Pulmonary artery endothelial cell (primary cell): Measurements from ENCODE around the gene KIF15. TPM values are rescaled to one million over a fixed set of nuclear protein-coding genes. Genes with fewer than 3 reads are reported as not detected.

Experiments used
- DNase-seq: peaks from one replicate; pipeline ENCODE4 v3.0.0-alpha.2; 2011; ENCODE audit warnings: low read depth, low spot score
- total RNA-seq: library from RNA; depleted of rRNA; stranded (reverse); fragments of >200 nt; gene quantifications from 2 replicates; pipeline ENCODE4 v1.2.3, GENCODE V29; 2014

Gene KIF15
- total RNA-seq, 1 donor from 2014 or later: 11.5 TPM

DNA sequence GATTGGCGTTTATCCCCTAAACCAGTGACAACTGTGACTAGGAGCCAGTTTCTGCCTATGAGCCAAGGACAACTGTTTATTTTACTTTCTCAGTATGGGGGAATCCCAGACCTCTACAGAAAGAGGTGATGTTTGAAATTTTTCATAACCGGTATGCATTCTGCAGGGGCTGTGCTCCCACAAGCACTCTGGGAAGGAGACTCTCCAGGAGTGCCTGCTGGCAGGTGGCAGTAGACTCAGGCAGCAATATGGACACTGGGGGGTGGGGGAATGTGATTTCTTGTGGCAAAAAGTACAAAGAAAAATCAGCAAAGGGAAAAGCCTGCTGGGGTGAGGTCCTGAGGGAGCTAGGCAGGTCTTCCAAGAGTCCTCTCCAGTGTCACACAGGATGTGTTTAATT, 118.7 kb downstream of the KIF15 start:
- DNase-seq: no peak

DNA sequence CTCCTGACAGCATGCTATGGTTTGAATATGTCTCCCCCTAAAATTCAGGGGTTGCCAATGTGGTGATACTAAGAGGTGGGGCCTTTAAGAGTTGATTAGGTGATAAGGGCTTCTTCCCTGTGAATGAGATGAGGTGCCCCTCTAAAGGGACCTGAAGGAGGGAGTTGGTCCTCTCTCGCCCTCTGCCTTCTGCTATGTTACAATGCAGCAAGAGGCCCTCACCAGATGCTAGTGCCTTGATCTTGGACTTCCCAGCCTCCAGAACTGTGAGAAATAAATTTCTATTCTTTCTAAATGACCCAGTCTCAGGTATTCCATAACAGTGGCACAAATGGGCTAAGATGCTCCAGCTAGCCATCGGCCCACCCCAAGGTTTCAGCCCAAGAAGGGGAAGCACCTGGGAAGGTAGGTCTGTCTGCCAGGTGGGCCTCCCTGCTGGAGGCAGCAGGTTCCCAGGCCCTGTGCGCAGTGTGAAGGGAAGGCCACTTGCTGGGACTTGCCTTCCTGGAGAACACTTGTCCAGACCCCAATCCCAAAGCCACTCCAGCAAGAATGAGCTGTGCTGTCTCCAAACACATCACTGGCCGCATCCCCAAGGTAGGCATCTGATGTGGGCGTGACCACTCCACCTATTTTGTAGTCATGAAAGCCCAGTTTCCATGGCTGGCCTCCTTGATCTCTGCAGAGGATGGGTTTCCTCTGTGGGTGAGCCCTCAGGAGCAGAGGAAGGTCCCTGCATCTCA, 121.8 kb downstream of the KIF15 start:
- DNase-seq: no peak

DNA sequence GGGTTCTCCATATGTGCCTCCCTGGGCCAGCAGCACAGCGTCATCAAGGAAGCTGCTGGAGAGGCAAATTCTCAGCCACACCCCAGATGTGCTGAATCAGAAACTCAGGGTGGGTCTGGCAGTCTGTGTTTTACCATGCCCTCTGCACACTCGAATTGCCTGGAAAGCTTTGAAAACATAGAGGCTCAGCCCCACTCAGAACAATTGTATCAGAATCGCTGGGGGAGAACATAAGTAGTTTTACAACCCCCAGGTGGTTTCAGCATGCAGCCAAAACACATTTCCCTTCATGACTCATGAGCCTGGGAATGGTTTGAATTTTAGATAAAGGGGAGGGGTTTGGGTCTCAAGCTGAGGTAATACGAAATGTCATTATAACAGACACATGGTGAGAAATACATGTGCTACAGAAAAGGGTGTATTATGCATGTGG, 122.4 kb downstream of the KIF15 start:
- DNase-seq: peak; percentile 73

DNA sequence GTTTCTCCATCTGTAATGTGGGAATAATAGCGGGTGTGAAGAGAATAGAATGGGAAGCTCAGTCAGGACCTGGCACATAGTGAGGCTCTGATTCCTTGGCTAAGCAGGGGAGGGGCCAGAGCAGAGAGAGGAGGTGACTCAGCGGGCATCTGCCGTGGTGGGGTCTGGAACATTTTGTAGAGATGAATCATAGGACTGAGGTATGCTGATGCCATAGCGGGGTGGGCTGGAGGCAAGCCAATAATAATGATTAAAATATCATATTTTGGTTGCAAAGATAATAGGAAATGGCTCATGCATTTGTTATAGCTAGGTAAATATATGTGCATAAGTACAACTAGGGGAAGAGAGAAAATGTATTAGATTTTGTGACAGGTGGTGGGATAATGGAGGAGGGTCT, 124.0 kb downstream of the KIF15 start:
- peak; percentile 88 for DNase-seq

DNA sequence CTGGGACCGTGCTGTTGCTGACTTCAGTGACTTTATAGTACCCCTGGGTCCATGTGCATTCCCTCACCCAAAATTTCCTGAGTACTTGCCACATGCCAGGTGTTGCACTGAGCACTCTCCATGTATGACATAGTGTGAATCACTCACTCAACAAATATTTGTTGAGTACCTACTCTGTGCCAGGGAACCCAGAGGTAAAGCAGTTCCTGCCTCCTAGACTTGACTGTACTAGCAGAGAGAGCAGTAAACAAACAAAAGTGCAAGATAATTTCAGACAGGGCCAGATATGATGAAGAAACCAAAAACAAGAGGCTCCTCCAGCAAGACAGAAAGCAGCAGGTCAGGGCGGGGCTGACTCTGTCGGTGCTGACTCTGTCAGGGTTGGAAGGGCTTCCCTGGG, 125.0 kb downstream of the KIF15 start:
- DNase-seq: no peak

DNA sequence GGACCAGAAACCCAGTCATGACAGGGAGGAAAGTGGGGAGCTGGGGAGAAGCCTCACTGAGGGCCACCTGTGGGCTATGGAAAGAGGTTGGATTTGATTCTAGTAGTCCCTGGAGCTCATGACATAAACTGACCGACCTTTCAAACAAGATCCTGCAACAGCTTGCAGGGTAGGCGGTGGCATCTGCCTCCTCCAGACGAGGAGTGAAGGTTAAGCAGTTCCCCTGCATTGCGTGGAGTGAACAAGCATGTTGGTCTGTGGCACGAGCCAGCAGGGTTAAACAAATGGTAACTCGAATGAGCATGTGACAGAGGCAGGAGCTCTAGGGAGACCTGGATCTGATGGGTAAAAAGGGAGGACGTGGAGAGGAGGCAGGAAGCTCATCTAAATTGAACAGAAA, 125.5 kb downstream of the KIF15 start:
- DNase-seq: no peak

DNA sequence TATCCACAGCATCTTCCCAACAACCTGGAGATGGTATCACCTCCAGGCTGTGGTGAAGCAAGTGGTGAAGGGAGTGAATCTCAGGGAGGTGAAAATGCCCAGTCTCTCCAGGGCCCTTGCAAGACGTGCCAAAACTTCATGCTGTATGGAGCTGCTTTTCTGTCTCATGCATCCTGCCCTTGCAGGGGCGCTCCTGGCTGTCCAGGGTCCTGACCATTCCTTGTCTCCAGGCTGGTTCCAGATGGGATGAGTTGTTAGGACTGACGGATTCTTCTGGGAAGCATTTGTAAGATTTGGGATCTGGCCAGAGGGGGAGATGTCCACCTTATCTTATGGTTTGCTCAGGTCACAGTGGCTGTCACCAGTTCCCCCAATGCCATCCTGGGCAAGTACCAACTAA, 128.7 kb downstream of the KIF15 start:
- no peak for DNase-seq

DNA sequence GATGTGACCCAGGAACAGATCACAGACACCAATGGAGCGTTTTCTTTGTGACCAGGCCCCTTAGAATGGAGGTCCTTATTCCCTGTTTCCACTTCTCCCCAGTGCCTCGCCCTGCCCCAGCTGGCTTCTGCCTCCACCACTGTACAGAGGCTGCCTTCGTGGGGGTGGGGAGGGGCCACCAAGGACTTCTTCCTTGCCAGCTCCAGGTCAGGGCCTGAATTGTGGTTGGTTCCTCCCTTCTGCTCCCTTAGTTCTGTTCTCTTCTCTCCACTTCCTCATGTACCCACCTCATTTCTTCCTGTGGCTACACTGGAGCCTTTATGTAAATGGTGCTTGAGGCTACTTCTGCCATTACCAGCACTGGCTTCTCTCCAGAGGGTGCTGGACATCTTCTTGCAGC, 129.3 kb downstream of the KIF15 start:
- DNase-seq: no peak

DNA sequence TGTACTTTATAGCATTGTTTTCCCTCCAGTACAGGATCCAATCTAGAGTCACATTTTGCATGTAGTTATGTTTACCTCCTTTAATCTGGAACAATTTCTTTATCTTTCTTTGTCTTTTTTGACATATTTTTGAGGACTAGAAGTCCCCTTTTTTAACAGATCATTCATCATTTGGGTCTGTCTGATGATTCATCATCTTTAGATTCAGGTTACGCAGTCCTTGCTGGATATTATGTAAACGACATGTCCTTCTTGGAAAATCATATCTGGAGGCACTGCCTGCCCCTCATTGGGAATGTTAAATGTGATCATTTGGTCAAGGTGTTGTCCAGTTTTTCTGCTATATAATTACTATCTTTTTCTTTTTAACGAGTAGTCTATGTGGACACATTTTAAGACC, 131.1 kb downstream of the KIF15 start:
- DNase-seq: no peak

DNA sequence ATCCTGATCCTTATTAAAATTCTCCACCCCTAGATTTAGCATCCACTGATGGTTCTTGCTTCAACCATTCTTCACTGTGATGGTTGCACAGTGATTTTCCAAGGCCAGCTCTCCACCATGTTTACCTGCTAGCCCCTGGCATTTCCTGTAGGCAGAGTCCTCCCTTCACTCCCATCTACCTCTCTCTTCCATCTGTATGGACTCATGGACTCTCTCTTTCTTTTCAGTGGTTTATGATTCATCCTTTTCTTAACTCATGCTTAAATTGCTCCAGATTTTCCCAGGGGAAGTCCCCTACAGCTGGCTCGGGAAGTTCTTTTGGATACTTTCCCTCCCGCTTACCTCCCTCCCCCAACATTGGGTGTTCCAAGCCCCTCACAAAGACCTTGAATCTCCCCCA, 131.5 kb downstream of the KIF15 start:
- no peak for DNase-seq

DNA sequence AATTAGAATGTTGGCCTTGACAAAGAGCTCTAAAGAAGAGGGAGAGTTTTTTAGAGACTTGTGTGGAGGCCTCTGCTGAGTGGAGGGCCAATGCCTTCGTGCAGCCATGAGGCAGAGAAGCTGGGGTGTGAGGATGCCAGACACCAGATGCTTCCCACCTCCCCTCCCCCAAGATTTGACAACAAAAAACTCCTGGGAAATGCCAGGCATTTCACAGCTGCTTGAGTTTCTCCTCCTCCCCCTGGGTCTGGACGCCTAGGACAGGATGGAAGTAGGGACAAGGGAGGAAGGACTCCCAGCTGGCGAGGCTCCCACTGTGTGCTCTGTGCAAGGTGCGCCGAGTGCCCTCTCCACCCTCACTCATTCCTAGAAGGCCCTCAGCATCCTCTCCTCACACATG, 132.9 kb downstream of the KIF15 start:
- DNase-seq: no peak

DNA sequence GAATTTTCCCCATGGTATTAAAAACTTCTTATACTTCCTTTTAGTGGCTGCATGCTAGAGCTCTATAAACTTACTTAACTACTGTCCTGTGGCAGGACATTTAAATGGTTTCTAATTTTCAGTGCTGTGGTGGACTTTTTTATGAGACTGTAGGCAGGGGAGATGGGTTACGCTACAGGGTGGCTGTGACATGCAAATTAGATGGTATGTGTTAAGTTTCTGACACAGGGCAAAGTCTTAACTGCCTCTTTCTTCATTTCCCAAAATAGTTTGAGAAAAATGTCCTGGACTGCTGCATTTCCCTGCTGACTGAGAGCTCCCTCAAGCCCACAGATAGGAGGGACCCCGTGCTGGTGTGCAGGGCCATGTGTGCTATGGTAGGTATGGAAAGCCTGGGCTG, 134.8 kb downstream of the KIF15 start:
- no peak for DNase-seq

DNA sequence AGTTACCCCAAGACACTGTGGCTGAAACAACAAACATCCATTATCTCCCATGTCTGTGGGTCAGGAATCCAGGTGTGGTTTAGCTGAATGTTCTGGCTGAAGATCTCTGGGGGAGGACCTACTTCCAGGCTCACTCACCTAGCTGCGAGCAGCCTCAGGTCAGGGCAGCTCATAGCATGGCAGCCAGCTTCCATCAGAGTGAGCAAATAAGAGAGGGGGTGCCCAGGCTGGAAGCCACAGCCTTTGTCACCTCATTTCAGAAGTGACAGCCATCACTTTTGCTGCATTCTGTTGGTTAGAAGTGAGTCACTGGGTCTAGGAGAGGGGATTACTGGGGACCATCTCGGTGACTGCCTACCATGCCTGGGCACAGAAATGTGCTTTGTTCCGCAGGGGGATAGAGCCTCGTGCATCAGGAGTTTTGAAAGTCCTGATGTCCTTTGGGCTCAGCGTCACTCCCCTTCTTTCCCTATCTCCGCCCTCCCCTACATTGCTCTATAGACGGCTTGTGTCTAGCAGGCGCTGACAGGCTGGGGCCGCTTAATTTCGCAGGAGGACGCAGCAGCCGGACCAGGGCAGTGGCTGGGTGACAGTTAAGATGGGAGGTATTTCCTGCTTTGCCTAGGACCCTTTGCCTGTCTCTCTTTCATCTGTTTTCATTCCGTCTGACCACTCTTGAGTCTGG, 138.2 kb downstream of the KIF15 start:
- no peak for DNase-seq

DNA sequence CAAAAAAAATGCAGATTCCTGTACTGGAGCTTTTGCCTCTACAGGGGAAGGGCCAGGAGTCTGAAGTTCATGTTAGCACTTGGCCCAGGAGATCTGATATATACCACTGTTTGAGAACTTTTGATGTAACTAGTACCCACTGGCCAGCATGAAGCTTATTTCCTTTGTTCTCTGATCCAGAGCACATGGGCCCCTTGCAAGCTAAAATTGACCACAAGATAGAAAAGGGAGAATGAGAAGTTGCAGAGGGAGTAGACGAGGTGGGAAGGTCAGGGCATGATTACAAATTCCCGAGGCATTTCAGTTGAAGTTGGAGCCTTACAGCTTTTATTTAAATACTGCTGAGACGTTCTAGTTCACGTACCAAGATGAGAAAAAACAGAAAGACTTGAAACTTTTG, 141.0 kb downstream of the KIF15 start:
- no peak for DNase-seq

Other genes with a start within 250 kb of the KIF15 start
- gene ZKSCAN7, start 206.6 kb upstream of the KIF15 start, total RNA-seq: 0.92 and 1.2 TPM in 2 replicates
- 0.59 and 2.4 TPM in 2 replicates for gene ZNF660, start 176.8 kb upstream of the KIF15 start, total RNA-seq
- 9.4 and 9.8 TPM in 2 replicates for gene ZNF197, start 136.8 kb upstream of the KIF15 start, total RNA-seq
- gene ZNF35, start 113.1 kb upstream of the KIF15 start, total RNA-seq: 14.4 and 16.6 TPM in 2 replicates
- 3.6 and 3.7 TPM in 2 replicates for gene ZNF502, start 49.1 kb upstream of the KIF15 start, total RNA-seq
- gene ZNF501, start 32.2 kb upstream of the KIF15 start, total RNA-seq: 3.6 and 6.7 TPM in 2 replicates
- gene KIAA1143, start 175 bp upstream of the KIF15 start, total RNA-seq: 17.8 and 18.7 TPM in 2 replicates
- 10.2 and 11.3 TPM in 2 replicates for gene TMEM42, start 100.1 kb downstream of the KIF15 start, total RNA-seq
- 0.14 and 0.26 TPM in 2 replicates for gene TGM4, start 112.8 kb downstream of the KIF15 start, total RNA-seq
- 59.2 and 67.4 TPM in 2 replicates for gene ZDHHC3, start 214.4 kb downstream of the KIF15 start, total RNA-seq
- gene EXOSC7, start 214.4 kb downstream of the KIF15 start, total RNA-seq: 53.0 and 67.8 TPM in 2 replicates